HG03378 (cell line): Measurements from ENCODE around the gene GCSAM.
A peak's percentile ranks its signal among the peaks of the same experiment; 100 is the strongest.
"Not testable (repeated sequence)": the region's sequence is repeated elsewhere in the genome, so short reads cannot be mapped to it uniquely, and the experiment has no call there.

Experiments used
- ATAC-seq: cut with Tn5 transposase; IDR thresholded peaks from one replicate; pipeline ENCODE4 v1.9.1; 2021; ENCODE audit warnings: mild to moderate bottlenecking, moderate library complexity; ENCODE audit not compliant: unreplicated experiment

The GCSAM gene

DNA sequence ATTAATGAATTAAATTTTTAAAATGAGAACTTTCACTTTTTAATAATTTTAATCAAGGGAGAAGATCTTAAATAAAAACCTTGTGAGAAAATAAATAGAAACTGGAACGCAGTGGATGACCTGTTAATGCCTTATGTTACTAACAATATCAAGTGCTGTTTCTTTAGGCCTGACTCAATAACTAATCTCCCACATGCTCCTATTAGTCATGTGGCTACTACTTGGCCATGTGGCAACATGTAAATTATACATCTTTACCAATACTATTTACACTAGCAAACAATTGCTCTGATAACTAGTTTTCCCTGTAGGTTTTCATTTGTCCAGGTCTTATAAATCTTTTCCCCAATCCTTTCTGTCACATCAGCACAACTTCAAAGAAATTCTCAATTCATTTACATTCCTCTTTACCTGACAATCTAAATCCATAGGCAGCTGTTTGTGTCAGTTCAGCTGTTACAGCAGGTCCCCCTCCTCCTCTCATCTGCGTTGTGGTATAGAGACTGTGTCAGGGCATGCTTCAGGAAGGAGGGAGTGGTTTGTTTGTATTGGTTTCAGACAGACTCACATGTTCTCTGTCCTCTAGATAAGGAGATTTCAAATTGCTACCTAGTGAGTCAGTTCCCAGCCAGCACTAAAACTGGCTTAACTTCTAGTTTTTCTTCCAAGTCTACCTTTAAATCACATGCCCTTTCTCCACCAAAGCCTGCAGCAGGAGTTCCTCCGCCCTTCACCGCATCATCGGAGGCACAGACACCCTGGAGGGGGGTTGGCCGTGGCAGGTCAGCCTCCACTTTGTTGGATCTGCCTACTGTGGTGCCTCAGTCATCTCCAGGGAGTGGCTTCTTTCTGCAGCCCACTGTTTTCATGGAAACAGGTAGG lies 58.2 kb downstream of the GCSAM start:
- peak; percentile 81 for ATAC-seq

- no peak for ATAC-seq
Measured at GRCh38 chr3:112074006-112074405, 59.0 kb downstream of the GCSAM start.

- not testable (repeated sequence) for ATAC-seq
Measured at GRCh38 chr3:112072387-112073060, 60.5 kb downstream of the GCSAM start.
